Activated CD4-positive, CD25-positive, alpha-beta regulatory T cell treated with anti-CD3 and anti-CD28 coated beads, Interleukin-2, amount 50 U/mL, for 24 hours (primary cell): ENCODE measurements around the gene TBC1D20.

Experiments used
- ATAC-seq, 2 donors: fragments of 150-1000 bp; cut with Tn5 transposase; one replicate each; pipeline ENCODE4 v1.10.0; 2021; ENCODE audit warnings: mild to moderate bottlenecking in 1 of 2, moderate library complexity in 1 of 2

Gene TBC1D20

DNA sequence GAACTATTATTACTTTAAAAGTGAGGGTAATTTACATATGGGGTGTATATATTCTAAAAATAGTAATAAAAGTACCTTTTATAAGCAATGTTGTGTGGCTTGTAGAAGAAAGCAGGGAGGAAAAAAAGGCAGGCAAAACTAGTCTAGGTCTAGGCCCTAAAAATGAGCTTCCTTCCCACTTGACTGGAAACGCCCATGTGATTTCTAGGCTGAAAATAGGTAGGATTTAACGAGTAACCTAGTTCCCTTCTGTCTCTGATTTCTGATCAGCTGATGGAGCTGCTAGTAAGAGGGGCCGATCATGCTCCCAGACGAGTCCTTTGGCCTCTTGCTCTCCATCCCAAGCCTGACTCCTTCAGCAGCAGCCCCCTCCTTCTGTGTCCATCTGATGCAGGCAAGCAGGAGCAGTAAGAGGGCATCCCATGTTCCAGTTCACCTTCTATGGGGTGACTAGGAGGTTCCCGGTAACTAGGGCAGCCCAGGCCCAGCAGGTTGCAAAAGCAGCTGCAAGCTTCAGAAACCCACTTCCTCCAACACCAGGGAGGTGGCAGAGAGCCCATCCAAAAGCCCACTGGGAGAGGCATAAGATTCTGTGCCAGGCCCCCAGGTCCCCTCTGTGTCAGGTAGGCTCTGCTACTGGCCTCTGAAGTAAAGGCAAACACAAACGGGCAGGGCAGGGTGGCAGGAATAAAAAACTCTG, 24.4 kb downstream of the TBC1D20 start:
- ATAC-seq = no peak

DNA sequence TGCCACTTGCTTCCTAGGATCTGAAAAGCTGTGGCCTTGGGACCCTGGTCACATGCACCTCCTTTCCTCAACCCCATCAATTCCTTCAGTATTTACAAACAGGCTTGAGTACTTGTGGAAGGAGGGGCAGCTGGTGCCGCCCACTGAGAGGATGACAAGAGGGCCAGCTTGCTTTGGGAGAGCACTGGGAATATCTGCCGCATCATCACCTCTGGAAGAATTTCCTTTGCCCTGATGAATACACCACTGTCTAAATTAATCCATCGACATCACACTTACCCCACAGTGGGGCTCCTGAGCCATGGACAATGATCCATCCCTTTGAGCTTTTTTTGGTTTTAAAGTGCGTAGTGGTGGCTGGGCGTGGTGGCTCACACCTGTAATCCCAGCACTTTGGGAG, 25.9 kb downstream of the TBC1D20 start:
- no peak for ATAC-seq

DNA sequence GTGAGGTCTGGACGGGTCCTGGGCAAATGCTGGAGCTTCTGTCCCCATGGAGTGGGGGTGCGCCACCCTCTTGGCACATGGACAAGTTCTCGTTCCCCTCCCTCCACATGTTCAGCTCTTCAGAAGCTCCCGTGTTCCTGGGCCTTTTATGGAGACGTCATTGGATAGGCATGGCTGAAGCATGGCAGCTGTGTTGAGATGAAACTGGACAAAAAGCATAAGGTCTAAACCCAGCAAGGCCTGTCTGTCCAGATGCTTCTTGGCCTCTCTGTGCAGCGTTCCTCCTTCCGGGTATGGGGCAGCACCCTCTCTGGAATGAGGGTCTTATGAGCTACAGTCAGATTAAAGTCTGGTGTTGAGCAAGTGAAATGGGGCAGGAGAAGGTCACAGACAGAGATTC, 26.8 kb downstream of the TBC1D20 start:
- ATAC-seq = no peak

DNA sequence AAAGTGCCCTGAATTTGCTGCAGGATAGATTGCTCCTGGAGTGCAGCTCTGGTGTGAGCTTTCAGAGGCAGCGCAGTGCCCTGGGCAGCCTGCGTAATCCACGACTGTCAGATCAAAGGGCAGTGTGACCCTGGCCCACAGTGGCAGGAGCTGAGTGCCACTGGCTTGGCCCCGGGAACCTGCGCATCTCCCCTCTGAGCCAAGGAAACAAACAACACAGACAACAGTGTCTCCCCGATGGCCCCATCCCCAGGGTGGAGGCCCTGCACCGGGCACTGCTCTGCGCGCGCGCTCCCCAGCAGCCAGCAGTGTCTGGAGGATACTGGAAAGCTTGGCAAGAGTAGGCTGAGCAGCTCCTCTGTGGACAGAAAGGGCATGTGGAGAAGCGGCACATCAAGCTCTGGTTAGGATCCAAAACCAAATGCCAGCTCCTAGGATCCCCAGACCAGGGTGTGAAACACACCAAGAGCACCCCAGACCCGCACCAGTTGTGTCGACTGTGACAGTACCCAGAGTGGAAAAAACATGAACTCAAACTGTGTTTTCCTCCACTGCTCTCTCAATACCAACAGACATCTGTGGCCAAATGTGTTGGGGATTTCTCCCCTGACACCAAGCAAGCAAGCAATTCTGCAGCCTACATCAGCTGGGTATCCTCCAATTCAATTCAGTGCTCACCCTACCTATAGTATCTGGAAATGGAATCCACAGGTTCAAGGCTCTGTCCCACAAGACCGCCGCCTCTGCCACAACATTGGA, 27.5 kb downstream of the TBC1D20 start:
- ATAC-seq = no peak

DNA sequence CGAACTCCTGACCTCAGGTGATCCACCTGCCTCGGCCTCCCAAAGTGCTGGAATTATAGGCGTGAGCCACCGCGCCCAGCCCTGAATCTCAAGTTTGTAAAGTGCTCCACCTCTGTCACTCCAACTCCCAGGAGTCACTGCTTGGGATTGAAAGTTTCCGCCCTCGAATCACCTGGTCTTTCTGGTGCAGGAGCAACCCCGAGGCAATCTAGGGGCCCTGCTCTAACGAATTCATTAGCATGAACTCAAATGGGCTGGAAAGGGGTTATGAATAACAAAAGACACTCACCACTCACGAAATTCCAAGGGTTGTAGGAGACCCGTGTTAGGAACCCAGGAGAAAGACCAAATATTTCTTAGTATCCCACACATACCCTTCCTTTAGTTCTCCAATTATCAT, 28.1 kb downstream of the TBC1D20 start:
- no peak for ATAC-seq

DNA sequence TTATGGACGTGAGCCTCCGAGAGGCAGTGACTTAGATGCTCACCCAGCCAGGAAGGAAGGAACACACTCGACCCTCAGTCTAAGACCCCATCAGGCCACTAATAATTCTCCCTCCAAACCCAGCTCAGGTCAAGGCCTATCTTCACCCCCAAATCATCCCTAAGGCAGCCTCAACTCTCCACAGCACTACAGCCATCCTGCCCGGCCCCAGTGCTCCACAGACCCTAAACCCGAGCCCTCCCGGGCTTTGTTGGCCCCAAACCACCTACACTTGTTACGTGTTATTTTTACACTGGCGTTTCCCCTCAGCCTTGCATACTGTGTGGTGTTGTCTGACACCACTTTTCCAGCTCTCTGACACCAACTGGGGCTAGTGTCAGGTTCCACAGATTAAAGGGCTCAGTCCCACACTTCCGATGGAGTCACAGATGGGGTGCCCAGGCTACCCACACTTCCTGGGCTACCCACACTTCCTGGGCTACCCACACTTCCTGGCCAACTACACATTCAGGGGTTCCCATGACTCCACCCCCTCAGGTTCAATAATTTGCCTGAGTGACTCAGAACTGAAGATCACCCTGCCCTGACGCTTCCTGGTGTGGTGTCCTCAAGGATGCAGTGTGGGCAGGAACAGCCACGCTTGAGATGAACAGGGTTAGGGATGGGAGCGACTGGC, 28.9 kb downstream of the TBC1D20 start:
- peak; percentile 88 to 89 for ATAC-seq

DNA sequence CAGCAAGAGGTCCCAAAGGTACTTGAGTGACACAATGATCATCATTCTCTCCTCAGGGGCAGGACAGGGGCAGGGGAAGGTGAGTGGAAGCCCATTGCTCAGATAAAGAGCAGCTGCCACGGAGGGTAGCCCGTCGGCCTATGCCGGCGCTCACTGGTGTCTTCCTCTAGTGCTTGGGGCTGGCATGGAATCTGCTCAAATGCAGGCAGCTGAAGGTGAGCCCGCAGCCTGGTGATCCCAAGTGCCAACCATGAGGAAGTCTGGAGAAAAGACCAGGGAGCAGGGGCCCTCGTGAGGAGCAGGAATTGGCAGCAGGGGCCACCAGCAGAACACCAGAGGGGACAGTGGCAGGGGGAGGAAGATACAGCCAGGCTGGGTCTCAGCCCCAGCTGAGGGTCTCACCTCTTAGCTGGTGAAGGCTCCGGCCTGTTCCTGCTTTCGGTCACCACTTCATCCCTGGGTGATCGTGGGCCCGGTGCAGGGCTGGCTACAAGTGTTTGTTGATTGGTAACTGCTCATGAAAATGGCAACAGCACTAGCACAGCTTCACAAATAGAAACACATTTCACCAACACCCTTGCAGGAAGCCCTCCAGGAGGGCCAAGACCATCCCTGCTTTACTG, 29.5 kb downstream of the TBC1D20 start:
- ATAC-seq = no peak

DNA sequence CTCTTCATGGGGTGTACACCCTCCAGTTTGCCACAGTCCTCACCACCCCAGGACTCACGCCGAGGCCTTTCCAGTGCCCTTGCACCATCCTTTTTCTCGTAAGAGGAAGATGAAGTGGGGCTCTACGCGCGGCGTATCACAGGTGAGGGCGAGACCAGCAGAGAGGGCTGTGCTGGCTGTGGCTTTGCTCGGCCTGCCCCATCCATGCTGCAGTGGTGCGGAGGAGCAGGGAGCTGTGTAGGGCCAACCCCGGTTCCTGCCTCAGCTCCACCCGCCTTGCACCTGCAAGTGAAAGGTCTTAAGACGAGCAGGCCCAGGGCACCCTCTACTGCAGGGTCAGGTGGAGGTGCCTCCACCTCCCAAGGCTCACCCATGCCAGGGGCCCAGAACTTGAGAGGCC, 30.1 kb downstream of the TBC1D20 start:
- ATAC-seq = no peak

DNA sequence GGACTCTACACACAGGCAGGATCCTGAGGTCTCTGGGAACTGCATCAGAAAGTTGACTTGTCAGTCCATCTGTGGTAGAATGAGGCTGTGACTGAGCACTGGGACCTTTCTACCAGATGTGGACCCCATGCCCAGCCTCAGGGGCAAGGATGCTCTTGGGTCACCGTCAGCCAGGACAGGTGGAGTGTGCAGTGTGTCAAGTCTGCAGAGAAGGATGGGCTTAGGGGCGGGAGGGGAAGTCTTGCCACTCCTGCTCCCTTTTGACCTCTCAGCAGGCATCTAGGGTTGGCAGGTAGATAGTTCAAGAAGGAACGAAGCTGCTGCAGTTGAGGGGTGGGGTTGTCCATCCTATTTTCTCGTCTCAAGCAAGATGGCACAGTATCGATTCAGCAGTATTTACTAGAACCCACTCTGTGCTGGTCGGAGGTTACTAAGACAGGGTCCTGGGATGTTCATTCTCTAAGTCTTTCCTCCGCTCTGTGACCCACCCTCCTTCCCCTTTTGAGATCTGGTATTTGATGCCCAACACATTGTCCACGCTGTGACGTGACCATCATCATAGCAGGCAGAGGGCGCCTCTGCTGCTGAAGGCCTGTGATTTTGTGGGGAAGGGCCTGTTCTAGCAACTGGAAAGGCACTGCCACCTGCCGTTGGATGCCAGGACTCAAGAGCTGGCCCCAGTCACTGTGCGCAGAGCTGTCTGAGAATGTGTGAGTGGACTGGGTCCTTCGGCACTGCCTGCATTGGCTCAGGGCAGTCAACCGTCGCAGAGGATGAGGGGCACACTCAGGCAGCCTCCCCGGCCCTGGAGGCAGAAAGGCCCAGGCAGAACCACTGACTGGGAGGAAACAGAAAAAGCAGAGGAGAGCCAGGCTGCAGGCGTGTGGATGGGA, 31.1 kb downstream of the TBC1D20 start:
- no peak for ATAC-seq

DNA sequence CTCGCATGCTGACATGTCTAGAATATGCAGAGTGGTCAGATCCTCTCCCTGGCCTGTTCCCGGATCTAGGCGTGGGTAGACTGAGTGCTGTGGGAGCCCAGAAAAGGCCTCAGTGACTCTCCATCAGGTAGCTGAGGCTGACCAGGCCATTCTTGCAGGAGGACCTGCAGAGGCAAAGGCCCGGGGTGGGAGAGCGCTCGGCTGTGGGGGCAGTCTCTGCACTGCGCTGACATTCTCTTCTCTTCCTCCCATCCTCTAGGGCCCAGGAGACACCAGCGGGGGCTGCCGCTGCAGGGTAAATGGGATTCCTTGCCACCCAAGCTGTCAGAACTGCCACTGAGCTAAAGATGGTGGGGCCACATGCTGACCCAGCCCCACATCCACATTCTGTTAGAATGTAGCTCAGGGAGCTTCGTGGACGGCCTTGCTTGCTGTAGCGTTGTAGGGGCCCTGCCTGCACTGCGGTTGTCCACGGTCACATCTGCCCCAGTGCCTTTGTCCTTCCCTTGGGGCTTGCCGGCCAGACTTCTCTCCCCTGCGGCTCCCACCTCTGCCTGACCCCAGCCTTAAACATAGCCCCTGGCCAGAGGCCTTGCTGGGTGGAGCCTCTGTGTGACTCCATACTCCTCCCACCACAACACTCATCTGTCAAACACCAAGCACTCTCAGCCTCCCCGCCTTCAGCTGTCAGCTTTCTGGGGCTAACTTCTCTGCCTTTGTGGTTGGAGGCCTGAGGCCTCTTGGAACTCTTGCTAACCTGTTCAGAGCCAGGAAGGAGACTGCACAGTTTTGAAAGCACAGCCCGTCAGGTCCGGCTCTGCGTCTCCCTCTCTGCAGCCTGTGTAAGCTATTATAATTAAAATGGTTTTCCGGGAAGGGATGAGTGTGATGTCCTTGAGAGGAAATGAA, 32.0 kb downstream of the TBC1D20 start:
- ATAC-seq = no peak

DNA sequence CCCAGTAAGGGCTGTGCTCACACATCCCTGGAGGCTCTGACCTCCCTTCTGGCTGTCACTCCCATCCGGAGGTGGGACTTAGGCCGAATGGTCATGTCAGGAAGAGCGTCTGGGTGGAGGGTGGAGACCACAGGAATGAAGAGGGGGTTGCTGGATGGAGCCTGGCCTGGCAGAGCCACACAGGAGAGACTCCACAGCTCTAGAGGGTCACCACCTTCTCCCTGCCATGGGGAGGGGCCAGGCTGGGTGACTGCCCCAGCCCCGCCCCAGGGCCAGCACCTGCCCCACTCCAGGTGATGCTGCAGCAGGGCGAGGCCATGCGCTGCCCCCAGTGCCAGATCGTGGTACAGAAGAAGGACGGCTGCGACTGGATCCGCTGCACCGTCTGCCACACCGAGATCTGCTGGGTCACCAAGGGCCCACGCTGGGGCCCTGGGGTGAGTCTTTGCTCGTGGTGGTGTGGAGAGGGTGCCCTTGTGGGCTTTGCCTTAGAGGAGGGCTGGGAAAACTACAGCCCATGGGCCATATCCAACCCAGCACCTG, 33.6 kb downstream of the TBC1D20 start:
- no peak for ATAC-seq

DNA sequence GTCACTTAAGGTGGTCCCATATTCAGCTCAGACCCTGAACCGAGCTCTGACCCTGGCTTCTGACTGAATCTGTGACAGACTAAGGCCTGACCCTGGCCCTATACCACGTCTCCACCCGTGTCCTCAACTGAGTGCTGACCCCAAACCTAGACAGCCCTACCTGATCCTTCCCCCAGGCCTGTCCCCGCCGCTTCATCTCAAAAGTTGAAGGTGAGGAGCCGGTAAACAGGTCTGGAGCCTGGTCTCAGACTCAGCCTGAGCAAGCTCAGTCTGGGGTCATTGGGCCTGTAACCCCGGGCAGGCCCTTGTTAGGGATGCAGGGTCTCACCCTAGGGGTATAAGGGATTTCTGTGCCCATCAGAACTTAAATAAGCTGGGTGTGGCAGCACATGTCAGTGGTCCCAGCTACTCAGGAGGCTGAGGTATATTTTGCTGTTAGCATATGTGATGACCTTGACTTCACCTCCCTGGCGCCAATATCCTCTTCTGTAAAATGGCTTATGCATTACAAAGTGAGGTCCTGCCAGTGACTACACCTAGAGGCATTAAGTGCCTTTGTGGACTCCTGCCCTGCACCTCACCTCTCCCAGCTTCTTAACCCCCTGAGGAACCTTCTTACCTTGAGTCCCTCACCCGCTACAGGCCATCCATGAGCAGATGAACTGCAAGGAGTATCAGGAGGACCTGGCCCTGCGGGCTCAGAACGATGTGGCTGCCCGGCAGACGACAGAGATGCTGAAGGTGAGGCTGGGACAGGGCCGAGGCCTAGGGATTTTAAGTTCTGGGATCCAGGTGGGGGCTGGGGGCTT, 34.3 kb downstream of the TBC1D20 start:
- ATAC-seq = no peak

DNA sequence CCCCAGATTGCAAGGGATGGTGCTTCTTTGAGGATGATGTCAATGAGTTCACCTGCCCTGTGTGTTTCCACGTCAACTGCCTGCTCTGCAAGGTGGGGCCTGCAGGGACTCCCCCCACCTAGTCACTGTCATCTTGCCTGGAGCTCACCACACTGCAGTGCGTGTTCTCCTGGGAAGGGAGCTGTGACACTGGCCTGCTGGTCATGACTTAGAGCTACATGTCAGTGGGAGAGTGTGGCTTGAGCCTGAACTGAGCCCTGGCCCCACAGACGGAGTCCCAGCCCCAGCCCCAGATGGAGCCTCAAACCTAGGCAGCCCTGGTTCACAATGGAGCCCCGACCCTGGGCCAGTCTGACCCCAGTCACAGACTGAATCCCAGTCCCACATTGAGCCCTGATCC, 34.9 kb downstream of the TBC1D20 start:
- no peak for ATAC-seq

DNA sequence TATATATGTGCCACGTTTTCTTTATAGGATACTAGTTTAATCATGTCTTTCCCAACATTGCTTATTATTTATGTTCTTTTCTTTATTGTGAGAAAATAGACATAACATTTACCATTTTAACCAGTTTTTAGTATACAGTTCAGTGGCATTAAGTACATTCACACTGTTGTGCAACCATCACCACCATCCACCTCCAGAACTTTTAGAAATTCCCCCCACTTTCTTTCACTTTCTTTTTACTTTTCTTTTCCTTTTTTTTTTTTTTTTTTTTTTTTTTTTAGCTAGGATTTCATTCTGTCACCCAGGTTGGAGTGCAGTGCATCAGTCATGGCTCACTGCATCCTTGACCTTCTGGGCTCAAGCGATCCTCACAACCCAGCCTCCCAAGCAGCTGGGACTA, 35.8 kb downstream of the TBC1D20 start:
- no peak for ATAC-seq

DNA sequence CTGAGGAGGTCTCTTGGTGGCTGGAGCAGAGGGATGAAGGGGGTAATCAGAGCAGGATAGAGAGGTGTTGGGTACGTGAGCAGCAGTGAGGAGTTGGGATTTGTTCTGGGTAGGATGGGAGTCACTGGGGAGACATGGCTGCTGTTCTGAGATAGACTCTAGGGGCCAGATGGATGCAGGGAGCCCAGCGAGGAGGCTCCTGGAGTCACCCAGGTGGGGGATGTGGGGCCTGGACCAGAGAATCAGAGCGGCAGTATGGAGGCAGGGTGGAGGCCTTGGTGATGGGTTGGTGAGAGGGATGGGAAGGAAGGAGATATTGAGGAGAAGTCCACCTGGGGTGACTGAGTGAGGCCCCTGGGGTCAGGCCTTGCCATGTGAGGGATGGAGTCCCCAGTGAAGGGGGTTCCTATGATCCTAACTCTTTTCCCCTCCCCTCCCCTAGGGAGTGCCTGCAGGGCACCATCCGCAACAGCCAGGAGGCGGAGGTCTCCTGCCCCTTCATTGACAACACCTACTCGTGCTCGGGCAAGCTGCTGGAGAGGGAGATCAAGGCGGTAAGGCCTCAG, 40.6 kb downstream of the TBC1D20 start:
- ATAC-seq = no peak

DNA sequence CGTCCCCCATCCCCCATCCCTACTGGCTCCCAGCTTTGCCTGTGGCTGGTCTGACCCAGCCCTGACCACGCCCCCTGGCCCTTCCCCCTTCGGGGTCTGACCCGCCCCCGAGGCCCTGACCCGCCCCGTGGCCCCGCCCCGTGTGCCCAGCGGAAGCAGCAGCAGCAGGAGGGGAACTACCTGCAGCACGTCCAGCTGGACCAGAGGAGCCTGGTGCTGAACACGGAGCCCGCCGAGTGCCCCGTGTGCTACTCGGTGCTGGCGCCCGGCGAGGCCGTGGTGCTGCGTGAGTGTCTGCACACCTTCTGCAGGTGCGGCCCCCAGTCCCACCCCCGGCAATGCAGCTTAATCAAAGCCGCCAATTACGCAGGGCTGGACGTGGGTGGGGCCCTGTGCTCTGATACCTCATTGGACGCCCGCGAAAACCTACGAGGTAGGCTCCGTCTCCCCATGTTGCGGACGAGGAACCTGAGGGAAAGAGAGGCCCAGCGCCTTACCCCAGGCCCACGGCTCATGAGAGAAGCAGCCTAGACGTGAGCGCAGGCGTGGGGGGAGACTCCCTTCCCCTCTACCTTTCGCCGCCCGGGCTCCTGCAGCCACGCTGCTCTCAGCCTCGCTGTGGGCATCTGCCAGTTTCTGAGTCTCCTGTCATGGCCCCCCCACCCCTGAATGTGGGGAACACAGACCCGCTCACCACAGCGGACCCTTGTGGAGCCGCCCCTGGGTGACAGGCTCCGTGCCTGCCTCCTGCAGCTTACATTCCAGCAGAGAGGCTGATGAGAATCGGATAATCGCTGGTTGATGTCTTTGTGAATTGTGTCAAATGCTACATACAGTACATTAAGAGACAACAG, 41.4 kb downstream of the TBC1D20 start:
- no peak for ATAC-seq

DNA sequence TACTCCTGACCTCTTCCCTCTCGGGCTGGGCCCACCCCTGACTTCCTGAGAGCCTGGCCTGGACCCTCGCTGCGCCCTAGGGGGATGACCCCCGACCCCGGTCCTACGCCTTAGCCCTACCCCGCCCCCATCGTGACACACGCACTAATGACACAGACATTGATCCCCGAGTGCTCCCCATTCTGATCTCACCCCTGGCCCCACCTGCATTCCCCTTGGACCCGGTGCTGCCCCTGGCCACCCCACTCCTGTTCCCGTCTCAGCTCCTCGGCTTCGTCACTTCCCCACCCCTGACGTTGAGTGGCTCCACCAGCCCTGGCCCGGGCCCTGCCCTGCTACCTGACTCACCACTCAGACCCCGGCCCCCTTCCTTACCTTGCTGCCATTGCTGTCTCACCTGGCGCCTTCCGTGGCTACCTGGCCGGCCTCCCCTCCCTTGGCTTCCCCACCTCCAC, 42.1 kb downstream of the TBC1D20 start:
- ATAC-seq = no peak

DNA sequence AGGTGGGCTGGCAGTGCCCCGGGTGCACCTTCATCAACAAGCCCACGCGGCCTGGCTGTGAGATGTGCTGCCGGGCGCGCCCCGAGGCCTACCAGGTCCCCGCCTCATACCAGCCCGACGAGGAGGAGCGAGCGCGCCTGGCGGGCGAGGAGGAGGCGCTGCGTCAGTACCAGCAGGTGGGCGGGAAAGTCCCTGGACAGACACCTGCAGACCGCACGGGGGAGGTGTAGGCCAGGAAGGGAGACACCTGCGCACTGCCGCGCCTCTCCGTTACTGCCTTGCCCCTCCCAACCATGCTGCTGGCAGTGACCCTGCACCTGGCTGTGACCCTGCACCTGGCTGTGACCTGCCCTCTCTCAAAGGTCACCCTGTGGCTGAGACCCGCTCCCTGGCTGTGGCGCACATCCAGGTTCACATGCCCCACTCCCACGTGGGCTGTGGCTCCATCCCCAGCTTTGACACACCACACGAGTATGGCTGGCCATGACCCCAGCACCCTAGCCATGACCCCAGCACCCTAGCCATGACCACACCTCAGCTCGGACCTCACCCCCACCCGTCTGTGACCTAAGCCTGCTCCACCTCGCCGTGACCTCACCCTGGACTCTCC, 42.7 kb downstream of the TBC1D20 start:
- no peak for ATAC-seq
